PC-3 (cell line): ENCODE measurements around the gene SFRP2. TPM values are rescaled to one million over a fixed set of nuclear protein-coding genes. Genes with fewer than 3 reads are reported as not detected.
A peak's percentile ranks its signal among the peaks of the same experiment; 100 is the strongest.

Source experiments
- ATAC-seq: fragments of 200-7000 bp; cut with Tn5 transposase; 2 replicates; pipeline ENCODE4 v1.9.1; 2020; ENCODE audit warnings: mild to moderate bottlenecking, moderate library complexity
- BruUV-seq: library from RNA; stranded (reverse); fragments of 400-500 nt; replicated peaks from 2 replicates; lab custom pipeline; 2021; lab: Mats Ljungman, UMichigan
- CTCF ChIA-PET: fragments of 300-600 bp; sonication (Branson Sonifier 250); formaldehyde crosslinking; loops from one replicate; lab custom pipeline; 2022; ENCODE audit warnings: antibody characterized with exemption; lab: Charles Lee
- POLR2A ChIA-PET: fragments of 300-600 bp; sonication (Branson Sonifier 250); formaldehyde crosslinking; loops from one replicate; lab custom pipeline; 2022; ENCODE audit warnings: antibody characterized with exemption; ENCODE audit not compliant: unreplicated experiment; lab: Charles Lee
- DNase-seq: peaks from one replicate; pipeline ENCODE4 v3.0.0-alpha.2; 2015
- H2AFZ ChIP-seq: fragments of 300-600 bp; sonication (generic); 2 replicates; pipeline ENCODE4 v1.6.0; 2016; ENCODE audit warnings: antibody characterized with exemption, low read length
- H3F3A ChIP-seq: fragments of 300-600 bp; sonication (generic); one replicate; pipeline ENCODE4 v1.6.0; 2017; ENCODE audit warnings: antibody characterized with exemption, low read length, control low read depth, mild to moderate bottlenecking; ENCODE audit not compliant: unreplicated experiment
- H3K27ac ChIP-seq: fragments of 300-600 bp; sonication (generic); 2 replicates; pipeline ENCODE4 v1.5.1; 2016; ENCODE audit warnings: mild to moderate bottlenecking, low read length
- H3K27me3 ChIP-seq: fragments of 300-600 bp; sonication (generic); 2 replicates; pipeline ENCODE4 v1.6.1; 2016; ENCODE audit warnings: low read length, mixed read lengths
- H3K36me3 ChIP-seq: fragments of 300-600 bp; sonication (generic); 2 replicates; pipeline ENCODE4 v1.6.1; 2016; ENCODE audit warnings: low read depth, mixed run types, low read length, mixed read lengths
- H3K4me1 ChIP-seq: fragments of 300-600 bp; sonication (generic); 2 replicates; pipeline ENCODE4 v1.5.1; 2016; ENCODE audit warnings: low read length; ENCODE audit not compliant: insufficient read depth
- H3K4me2 ChIP-seq: fragments of 300-600 bp; sonication (generic); 2 replicates; pipeline ENCODE4 v1.6.0; 2016; ENCODE audit warnings: low read length
- H3K4me3 ChIP-seq: fragments of 300-600 bp; sonication (generic); 2 replicates; pipeline ENCODE4 v1.5.1; 2016; ENCODE audit warnings: mild to moderate bottlenecking, low read length, mixed read lengths
- H3K79me2 ChIP-seq: fragments of 300-600 bp; sonication (generic); 2 replicates; pipeline ENCODE4 v1.6.1; 2017; ENCODE audit warnings: low read length, mixed read lengths
- H3K9ac ChIP-seq: fragments of 300-600 bp; sonication (generic); 2 replicates; pipeline ENCODE4 v1.6.0; 2016; ENCODE audit warnings: mild to moderate bottlenecking, low read length
- H3K9me2 ChIP-seq: fragments of 300-600 bp; sonication (generic); replicated peaks from 2 replicates; pipeline ENCODE4 v1.6.1; 2016; ENCODE audit warnings: mixed run types, low read length, mixed read lengths
- H3K9me3 ChIP-seq: fragments of 300-600 bp; sonication (generic); 2 replicates; pipeline ENCODE4 v1.6.1; 2016; ENCODE audit warnings: low read length, mixed read lengths
- H4K20me1 ChIP-seq: fragments of 300-600 bp; sonication (generic); 2 replicates; pipeline ENCODE4 v1.6.1; 2016; ENCODE audit warnings: low read length, mixed read lengths
- EZH2 ChIP-seq: fragments of 300-600 bp; sonication (generic); IDR thresholded peaks from one replicate; pipeline ENCODE4 v1.6.1; 2017; ENCODE audit warnings: antibody characterized with exemption, mild to moderate bottlenecking, low read length; ENCODE audit not compliant: unreplicated experiment
- EZH2phosphoT487 ChIP-seq: fragments of 300-600 bp; sonication (generic); IDR thresholded peaks from 2 replicates; pipeline ENCODE4 v1.6.1; 2018; ENCODE audit warnings: mild to moderate bottlenecking, antibody characterized with exemption, low read length, borderline replicate concordance
- intact Hi-C: fragments of 100-400 bp; cut with micrococcal nuclease; formaldehyde crosslinking; loops from 2 replicates; pipeline ENCODE4 v1.9.0; 2023
- total RNA-seq: library from RNA; depleted of rRNA; stranded (reverse); fragments of >200 nt; gene quantifications from 2 replicates; pipeline ENCODE4 v1.2.3, GENCODE V29; 2014
- TF ChIP-seq, protein P1 (sequence below): fragments of 300-600 bp; sonication (generic); conservative IDR thresholded peaks from 2 replicates; pipeline ENCODE4 v1.5.1; 2017; ENCODE audit warnings: antibody characterized with exemption, low read depth, mild to moderate bottlenecking, low read length

Gene SFRP2
- total RNA-seq, 1 experiment from 2014 or later: not detected

DNA sequence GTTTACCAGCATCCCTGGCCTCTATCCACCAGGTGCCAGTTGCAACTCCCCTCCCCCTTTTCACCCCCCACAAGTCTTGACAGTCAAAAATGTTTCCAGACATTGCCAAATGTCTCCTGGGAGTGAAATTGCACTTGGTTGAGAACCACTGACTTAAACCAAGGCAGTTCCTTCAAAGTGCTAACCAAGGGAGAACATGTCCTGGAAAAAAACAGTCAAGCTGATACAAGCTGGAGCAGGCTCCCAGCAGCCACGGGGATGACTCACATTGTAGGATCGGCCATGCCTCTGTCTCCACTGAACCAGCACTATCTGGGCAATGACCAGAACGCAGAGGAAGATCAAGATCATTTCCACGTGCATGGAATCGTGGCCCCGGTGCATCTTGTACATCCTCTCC lies 40.5 kb downstream of the SFRP2 start:
- peaks cover 7% of the 10 kb centered on the region; the same call in 1 of the 2 replicates for H3K4me1 ChIP-seq

DNA sequence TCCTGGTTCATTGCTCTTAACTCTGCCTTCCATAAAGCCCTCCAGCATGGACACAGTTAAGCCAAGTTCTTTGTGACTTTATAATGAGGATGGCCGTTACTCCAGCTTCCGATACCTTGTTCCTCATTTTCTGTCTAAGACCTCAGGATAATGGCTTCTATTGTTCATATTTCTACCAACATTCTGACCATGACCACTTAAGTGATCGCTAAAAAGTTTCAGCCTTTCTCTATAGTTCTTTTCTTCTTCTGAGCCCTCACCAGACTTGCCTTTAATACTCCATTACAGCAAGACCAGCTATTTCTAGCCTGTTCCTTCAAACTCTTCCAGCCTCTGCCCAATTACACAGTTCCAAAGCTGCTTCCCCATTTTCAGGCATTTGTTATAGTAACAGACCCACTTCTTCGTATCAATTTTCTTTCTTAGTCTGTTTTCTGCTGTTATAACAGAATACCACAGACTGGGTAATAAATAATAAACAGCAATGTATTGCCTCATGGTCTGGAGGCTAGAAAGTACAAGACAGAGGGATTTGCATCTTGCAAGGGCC lies 41.4 kb downstream of the SFRP2 start:
- BruUV-seq: no TSS peak
- Histone ChIP-seq H4K20me1 (no peaks in the 10 kb centered on the region), H3K9ac (no peak overlapping the region), H3K9me3 (no peaks in the 10 kb centered on the region), H3F3A (no peaks in the 10 kb centered on the region), H3K4me2 (no peak overlapping the region), H3K4me3 (no peak overlapping the region), H3K27me3 (no peaks in the 10 kb centered on the region), H3K27ac (no peak overlapping the region), H3K9me2 (no peaks in the 10 kb centered on the region), H3K4me1 (peaks cover 7% of the 10 kb centered on the region; the same call in 1 of the 2 replicates), H3K36me3 (no peaks in the 10 kb centered on the region), H2AFZ (no peak overlapping the region), H3K79me2 (no peaks in the 10 kb centered on the region)
- TF ChIP-seq, protein P1, sequence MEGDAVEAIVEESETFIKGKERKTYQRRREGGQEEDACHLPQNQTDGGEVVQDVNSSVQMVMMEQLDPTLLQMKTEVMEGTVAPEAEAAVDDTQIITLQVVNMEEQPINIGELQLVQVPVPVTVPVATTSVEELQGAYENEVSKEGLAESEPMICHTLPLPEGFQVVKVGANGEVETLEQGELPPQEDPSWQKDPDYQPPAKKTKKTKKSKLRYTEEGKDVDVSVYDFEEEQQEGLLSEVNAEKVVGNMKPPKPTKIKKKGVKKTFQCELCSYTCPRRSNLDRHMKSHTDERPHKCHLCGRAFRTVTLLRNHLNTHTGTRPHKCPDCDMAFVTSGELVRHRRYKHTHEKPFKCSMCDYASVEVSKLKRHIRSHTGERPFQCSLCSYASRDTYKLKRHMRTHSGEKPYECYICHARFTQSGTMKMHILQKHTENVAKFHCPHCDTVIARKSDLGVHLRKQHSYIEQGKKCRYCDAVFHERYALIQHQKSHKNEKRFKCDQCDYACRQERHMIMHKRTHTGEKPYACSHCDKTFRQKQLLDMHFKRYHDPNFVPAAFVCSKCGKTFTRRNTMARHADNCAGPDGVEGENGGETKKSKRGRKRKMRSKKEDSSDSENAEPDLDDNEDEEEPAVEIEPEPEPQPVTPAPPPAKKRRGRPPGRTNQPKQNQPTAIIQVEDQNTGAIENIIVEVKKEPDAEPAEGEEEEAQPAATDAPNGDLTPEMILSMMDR: no peak
- CTCF ChIA-PET: no interaction called here
- POLR2A ChIA-PET: no interaction called here
- intact Hi-C loops: no loop called here
- DNase-seq (no peak), ATAC-seq (no peak)

More for the DNA sequence above, 40.5 kb downstream of the SFRP2 start:
- Histone ChIP-seq H2AFZ (0 out of 2 replicates have a peak overlapping the region, but pooled peaks have one; percentile 29), H4K20me1 (no peaks in the 10 kb centered on the region), H3K9ac (no peak overlapping the region), H3K9me2 (no peaks in the 10 kb centered on the region), H3F3A (no peaks in the 10 kb centered on the region), H3K27ac (no peak overlapping the region), H3K4me2 (no peak overlapping the region), H3K36me3 (no peaks in the 10 kb centered on the region), H3K4me3 (no peak overlapping the region), H3K79me2 (no peaks in the 10 kb centered on the region), H3K27me3 (no peaks in the 10 kb centered on the region), H3K9me3 (no peaks in the 10 kb centered on the region)
- peak; percentile 53 for ATAC-seq
- peak; percentile 35 for DNase-seq
- TF ChIP-seq, protein P1: no peak
- intact Hi-C loops: no loop called here
- no TSS peak for BruUV-seq
- CTCF ChIA-PET: no interaction called here
- POLR2A ChIA-PET: interaction anchor here (0.6 kb wide), 1 partner anchor 115 kb away, joined by 3 read pairs; no protein-coding TSS in a partner anchor

DNA sequence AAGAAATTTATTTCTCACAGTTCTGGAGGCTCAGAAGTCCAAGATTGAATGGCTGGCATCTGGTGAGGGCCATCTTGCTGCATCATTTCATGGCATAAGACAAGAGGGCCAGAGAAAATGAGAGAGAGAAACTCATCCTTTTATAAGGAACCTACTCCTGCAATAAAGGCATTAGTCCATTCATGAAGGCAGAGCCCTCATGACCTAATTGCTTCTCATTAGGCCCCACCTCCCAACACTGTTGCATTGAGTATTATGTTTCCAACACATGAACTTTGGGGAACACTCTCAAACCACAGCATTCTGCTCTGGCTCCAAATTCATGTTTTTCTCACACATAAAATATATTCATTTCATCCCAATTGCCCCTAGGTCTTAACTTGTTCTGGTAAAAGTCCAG lies 43.2 kb downstream of the SFRP2 start:
- Histone ChIP-seq H3K36me3 (no peaks in the 10 kb centered on the region), H3K27ac (no peak overlapping the region), H3K9me3 (no peaks in the 10 kb centered on the region), H2AFZ (no peak overlapping the region), H3K4me2 (no peak overlapping the region), H3F3A (no peaks in the 10 kb centered on the region), H3K9ac (no peak overlapping the region), H3K4me1 (peaks cover 7% of the 10 kb centered on the region; the same call in 1 of the 2 replicates), H4K20me1 (no peaks in the 10 kb centered on the region), H3K27me3 (no peaks in the 10 kb centered on the region), H3K79me2 (no peaks in the 10 kb centered on the region), H3K9me2 (no peaks in the 10 kb centered on the region), H3K4me3 (no peak overlapping the region)
- BruUV-seq: no TSS peak
- CTCF ChIA-PET: no interaction called here
- DNase-seq (no peak), ATAC-seq (no peak)
- intact Hi-C loops: no loop called here
- POLR2A ChIA-PET: no interaction called here
- TF ChIP-seq, protein P1: no peak
- TF ChIP-seq EZH2phosphoT487 (no peak), EZH2 (no peak)
